Mesendoderm (in vitro differentiated cells): ENCODE data around the gene GULP1.
"Not testable (repeated sequence)": the region's sequence is repeated elsewhere in the genome, so short reads cannot be mapped to it uniquely, and the experiment has no call there.

Source experiments
- DNase-seq: peaks from one replicate; pipeline ENCODE4 v3.0.0; 2013
- H2AK5ac ChIP-seq: 2 replicates; pipeline ENCODE4 v1.6.1; 2013; ENCODE audit warnings: low read length, inconsistent platforms
- H2BK120ac ChIP-seq: 2 replicates; pipeline ENCODE4 v1.6.1; 2013; ENCODE audit warnings: low read depth, mild to moderate bottlenecking, low read length, moderate library complexity, mixed read lengths
- H2BK15ac ChIP-seq: replicated peaks from 2 replicates; pipeline ENCODE4 v1.6.1; 2013; ENCODE audit warnings: low read depth, mild to moderate bottlenecking, moderate library complexity
- H2BK5ac ChIP-seq: 2 replicates; pipeline ENCODE4 v1.6.1; 2013; ENCODE audit warnings: low read length, inconsistent platforms
- H3K18ac ChIP-seq: 2 replicates; pipeline ENCODE4 v1.6.1; 2013; ENCODE audit warnings: mild to moderate bottlenecking, low read length, mixed read lengths
- H3K23ac ChIP-seq: one replicate; pipeline ENCODE4 v1.6.1; 2013; ENCODE audit warnings: low read length
- H3K27ac ChIP-seq: 2 replicates; pipeline ENCODE4 v1.5.1; 2013; ENCODE audit warnings: low read depth, mild to moderate bottlenecking, inconsistent platforms, low read length, moderate library complexity
- H3K27me3 ChIP-seq: 2 replicates; pipeline ENCODE4 v1.6.1; 2013; ENCODE audit warnings: low read length, control low read depth, mild to moderate bottlenecking, inconsistent platforms; ENCODE audit not compliant: insufficient read depth, poor library complexity
- H3K36me3 ChIP-seq: 2 replicates; pipeline ENCODE4 v1.6.1; 2013; ENCODE audit warnings: low read length, inconsistent platforms; ENCODE audit not compliant: control insufficient read depth, insufficient read depth
- H3K4ac ChIP-seq: one replicate; pipeline ENCODE4 v1.6.1; 2013; ENCODE audit warnings: low read depth, mild to moderate bottlenecking, low read length, moderate library complexity
- H3K4me1 ChIP-seq: 2 replicates; pipeline ENCODE4 v1.6.1; 2013; ENCODE audit warnings: low read depth, low read length, inconsistent platforms; ENCODE audit not compliant: control insufficient read depth
- H3K4me2 ChIP-seq: 2 replicates; pipeline ENCODE4 v1.6.1; 2013; ENCODE audit warnings: low read length
- H3K4me3 ChIP-seq: 2 replicates; pipeline ENCODE4 v1.5.1; 2013; ENCODE audit warnings: mild to moderate bottlenecking, low read length
- H3K56ac ChIP-seq: one replicate; pipeline ENCODE4 v1.6.1; 2013; ENCODE audit warnings: low read length
- H3K79me1 ChIP-seq: 2 replicates; pipeline ENCODE4 v1.6.1; 2013; ENCODE audit warnings: low read length, inconsistent platforms
- H3K79me2 ChIP-seq: 2 replicates; pipeline ENCODE4 v1.6.1; 2013; ENCODE audit warnings: mild to moderate bottlenecking, low read length; ENCODE audit not compliant: control insufficient read depth, insufficient read depth
- H3K9ac ChIP-seq: 2 replicates; pipeline ENCODE4 v1.6.1; 2013; ENCODE audit warnings: low read length, inconsistent platforms
- H4K5ac ChIP-seq: one replicate; pipeline ENCODE4 v1.6.1; 2013; ENCODE audit warnings: low read length
- H4K8ac ChIP-seq: one replicate; pipeline ENCODE4 v1.6.1; 2013; ENCODE audit warnings: low read depth, mild to moderate bottlenecking, control low read depth, low read length, moderate library complexity
- WGBS: extraction: QIAGEN DNeasy Blood & Tissue Kit; methylation state at CpG from one replicate; pipeline ENCODE4 v1.1.7; 2013; ENCODE audit warnings: low lambda C conversion rate, missing lambda C conversion rate; ENCODE audit not compliant: insufficient coverage; ENCODE audit errors: extremely low coverage; 5-methylcytosine and 5-hydroxymethylcytosine counted together

Gene GULP1

DNA sequence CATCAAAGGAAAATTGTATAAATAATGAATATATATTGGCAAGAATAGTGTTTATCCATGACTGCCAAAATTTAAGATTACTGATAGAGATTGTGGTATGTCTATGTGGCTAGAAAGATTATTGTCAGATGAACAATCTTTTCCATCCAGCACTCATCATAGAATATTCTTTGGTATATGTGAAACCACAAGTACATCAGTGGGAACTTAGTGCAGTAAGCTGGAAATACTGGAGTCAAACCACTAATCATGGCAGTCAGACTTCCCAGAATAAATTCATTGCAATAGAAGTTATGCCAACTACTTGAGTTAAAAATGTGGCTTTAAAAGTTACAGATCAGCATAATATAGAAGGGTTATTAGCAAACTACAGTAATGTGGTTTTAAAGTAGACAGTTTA, 310.3 kb downstream of the GULP1 start:
- no peaks in the 10 kb centered on the region for H3K79me2 ChIP-seq
- no peaks in the 10 kb centered on the region for H3K36me3 ChIP-seq
- H3K4me3 ChIP-seq: no peak overlapping the region
- H3K23ac ChIP-seq: no peak overlapping the region
- H3K4me2 ChIP-seq: no peak overlapping the region
- no peak overlapping the region for H3K9ac ChIP-seq
- no peaks in the 10 kb centered on the region for H3K79me1 ChIP-seq
- no peak for DNase-seq
- no peak overlapping the region for H2BK120ac ChIP-seq
- H2BK15ac ChIP-seq: no peak overlapping the region
- H4K5ac ChIP-seq: no peak overlapping the region
- H2AK5ac ChIP-seq: no peak overlapping the region
- H3K4me1 ChIP-seq: no peaks in the 10 kb centered on the region
- no peak overlapping the region for H3K4ac ChIP-seq
- H3K18ac ChIP-seq: no peak overlapping the region
- no peak overlapping the region for H4K8ac ChIP-seq
- no peaks in the 10 kb centered on the region for H3K27me3 ChIP-seq
- H3K27ac ChIP-seq: no peak overlapping the region
- no peak overlapping the region for H2BK5ac ChIP-seq
- no peak overlapping the region for H3K56ac ChIP-seq

DNA sequence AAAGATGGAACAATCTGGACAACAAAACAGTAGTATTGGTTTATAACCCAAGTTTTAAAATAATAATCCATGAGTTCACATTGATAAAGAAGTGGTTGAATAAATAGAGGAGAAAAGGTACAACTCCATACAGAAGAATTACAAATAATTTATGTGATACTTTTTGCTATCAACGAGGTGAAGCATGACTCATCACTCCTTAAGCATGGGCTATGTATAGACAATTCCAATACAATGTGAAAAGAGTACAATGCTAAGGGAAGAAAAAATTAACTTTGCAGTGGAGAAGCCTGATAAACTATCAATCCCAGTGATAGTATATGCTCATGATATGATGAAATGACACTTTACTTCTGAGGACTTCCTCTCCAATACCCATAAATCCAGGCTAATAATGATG, 312.9 kb downstream of the GULP1 start:
- no peak overlapping the region for H3K23ac ChIP-seq
- no peaks in the 10 kb centered on the region for H3K79me1 ChIP-seq
- H3K4me3 ChIP-seq: no peak overlapping the region
- H3K27me3 ChIP-seq: no peaks in the 10 kb centered on the region
- no peak overlapping the region for H2AK5ac ChIP-seq
- no peak overlapping the region for H4K8ac ChIP-seq
- no peak overlapping the region for H3K18ac ChIP-seq
- H3K4me1 ChIP-seq: no peaks in the 10 kb centered on the region
- H3K36me3 ChIP-seq: no peaks in the 10 kb centered on the region
- no peaks in the 10 kb centered on the region for H3K79me2 ChIP-seq
- H2BK120ac ChIP-seq: no peak overlapping the region
- no peak overlapping the region for H3K56ac ChIP-seq
- no peak overlapping the region for H2BK5ac ChIP-seq
- H3K4ac ChIP-seq: no peak overlapping the region
- no peak overlapping the region for H3K27ac ChIP-seq
- DNase-seq: no peak
- no peak overlapping the region for H2BK15ac ChIP-seq
- H4K5ac ChIP-seq: no peak overlapping the region
- no CpG with 5 or more reads among the region's 1 CpG for WGBS
- no peak overlapping the region for H3K4me2 ChIP-seq
- H3K9ac ChIP-seq: no peak overlapping the region

DNA sequence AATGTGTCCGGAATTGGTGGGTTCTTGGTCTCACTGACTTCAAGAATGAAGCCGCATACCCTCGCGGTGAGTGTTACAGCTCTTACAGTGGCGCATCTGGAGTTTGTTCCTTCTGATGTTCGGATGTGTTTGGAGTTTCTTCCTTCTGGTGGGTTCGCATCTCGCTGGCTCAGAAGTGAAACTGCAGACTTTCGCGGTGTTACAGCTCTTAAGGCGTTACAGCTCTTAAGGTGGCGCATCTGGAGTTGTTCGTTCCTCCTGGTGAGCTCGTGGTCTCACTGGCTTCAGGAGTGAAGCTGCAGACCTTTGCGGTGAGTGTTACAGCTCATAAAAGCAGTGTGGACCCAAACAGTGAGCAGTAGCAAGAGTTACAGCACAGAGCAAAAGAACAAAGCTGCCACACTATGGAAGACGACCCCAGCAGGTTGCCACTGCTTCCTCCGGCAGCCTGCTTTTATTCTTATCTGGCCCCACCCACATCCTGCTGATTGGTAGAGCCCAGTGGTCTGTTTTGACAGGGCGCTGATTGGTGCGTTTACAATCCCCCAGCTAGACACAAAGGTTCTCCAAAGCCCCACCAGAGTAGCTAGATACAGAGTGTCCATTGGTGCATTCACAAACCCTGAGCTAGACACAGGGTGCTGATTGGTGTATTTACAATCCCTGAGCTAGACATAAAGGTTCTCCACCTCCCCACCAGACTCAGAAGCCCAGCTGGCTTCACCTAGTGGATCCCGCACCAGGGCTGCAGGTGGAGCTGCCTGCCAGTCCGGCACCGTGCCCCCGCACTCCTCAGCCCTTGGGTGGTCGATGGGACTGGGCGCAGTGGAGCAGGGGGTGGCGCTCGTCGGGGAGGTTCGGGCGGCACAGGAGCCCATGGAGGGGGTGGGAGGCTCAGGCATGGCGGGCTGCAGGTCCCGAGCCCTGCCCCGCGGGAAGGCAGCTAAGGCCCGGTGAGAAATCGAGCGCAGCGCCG, 314.2 kb downstream of the GULP1 start:
- WGBS: no CpG with 5 or more reads among the region's 39 CpGs
- H3K4me2 ChIP-seq, H4K8ac ChIP-seq, H3K36me3 ChIP-seq, H3K79me1 ChIP-seq, H3K79me2 ChIP-seq, H2BK5ac ChIP-seq, H2AK5ac ChIP-seq, H3K27me3 ChIP-seq, H3K4me1 ChIP-seq, H3K27ac ChIP-seq, H4K5ac ChIP-seq, H2BK15ac ChIP-seq, H3K9ac ChIP-seq, H3K18ac ChIP-seq, H2BK120ac ChIP-seq, H3K23ac ChIP-seq, H3K4me3 ChIP-seq, H3K56ac ChIP-seq, H3K4ac ChIP-seq, DNase-seq: not testable (repeated sequence)

DNA sequence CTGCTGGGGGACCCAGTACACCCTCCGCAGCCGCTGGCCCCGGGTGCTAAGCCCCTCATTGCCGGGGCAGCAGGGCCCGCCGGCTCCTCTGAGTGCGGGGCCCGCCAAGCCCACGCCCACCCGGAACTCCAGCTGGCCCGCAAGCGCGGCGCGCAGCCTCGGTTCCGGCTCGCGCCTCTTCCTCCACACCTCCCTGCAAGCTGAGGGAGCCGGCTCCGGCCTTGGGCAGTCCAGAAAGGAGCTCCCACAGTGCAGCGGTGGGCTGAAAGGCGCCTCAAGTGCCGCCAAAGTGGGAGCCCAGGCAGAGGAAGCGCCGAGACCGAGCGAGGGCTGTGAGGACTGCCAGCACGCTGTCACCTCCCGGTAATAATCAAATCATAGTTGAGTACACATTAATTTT, 314.9 kb downstream of the GULP1 start:
- not testable (repeated sequence) for H3K27ac ChIP-seq, H3K4me2 ChIP-seq, H3K18ac ChIP-seq, H3K4ac ChIP-seq, H2BK120ac ChIP-seq, H3K56ac ChIP-seq, H3K27me3 ChIP-seq, H2BK5ac ChIP-seq, H3K4me3 ChIP-seq, H3K79me2 ChIP-seq, H3K79me1 ChIP-seq, H3K23ac ChIP-seq, H3K9ac ChIP-seq, DNase-seq, H3K36me3 ChIP-seq, H2AK5ac ChIP-seq, H2BK15ac ChIP-seq, H4K8ac ChIP-seq, H3K4me1 ChIP-seq, H4K5ac ChIP-seq
- no CpG with 5 or more reads among the region's 30 CpGs for WGBS

DNA sequence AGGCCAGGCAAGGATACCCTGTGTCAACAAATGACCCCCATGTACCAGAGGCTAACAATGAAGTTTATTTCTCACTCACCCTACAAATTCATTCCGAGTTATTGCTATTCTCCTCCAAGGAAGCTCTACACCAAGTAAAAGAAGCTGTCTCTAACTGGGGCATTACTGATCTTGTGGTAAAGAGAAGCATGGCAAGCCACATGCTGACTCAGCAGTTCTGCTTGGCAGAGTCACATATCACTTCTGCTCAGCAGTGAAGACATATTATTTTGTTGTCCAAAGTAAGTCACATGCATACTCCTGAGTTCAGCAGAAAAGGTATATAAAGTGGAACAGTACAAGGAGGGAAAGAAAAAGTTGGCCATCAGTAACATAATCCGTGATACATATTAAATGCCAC, 315.8 kb downstream of the GULP1 start:
- Histone ChIP-seq H3K27ac (no peak overlapping the region), H3K4me3 (no peak overlapping the region), H3K27me3 (no peaks in the 10 kb centered on the region), H2BK120ac (no peak overlapping the region), H4K8ac (no peak overlapping the region), H3K9ac (no peak overlapping the region), H4K5ac (no peak overlapping the region), H3K4ac (no peak overlapping the region), H3K56ac (no peak overlapping the region), H2AK5ac (no peak overlapping the region), H2BK15ac (no peak overlapping the region), H3K79me2 (no peaks in the 10 kb centered on the region), H3K18ac (no peak overlapping the region), H3K23ac (no peak overlapping the region), H3K4me2 (no peak overlapping the region), H3K36me3 (no peaks in the 10 kb centered on the region), H3K79me1 (no peaks in the 10 kb centered on the region), H3K4me1 (no peaks in the 10 kb centered on the region), H2BK5ac (no peak overlapping the region)
- WGBS: no CpG with 5 or more reads among the region's 2 CpGs
- no peak for DNase-seq
